HepG2 (cell line): ENCODE data around the gene IL16. TPM values are rescaled to one million over a fixed set of nuclear protein-coding genes. Genes with fewer than 3 reads are reported as not detected.

ENCODE experiments used
- ATAC-seq: fragments of 200-7000 bp; cut with Tn5 transposase; 3 replicates; pipeline ENCODE4 v1.9.1; 2020; ENCODE audit warnings: mild to moderate bottlenecking, moderate library complexity
- BruUV-seq: library from RNA; stranded (reverse); fragments of 400-500 nt; replicated peaks from 2 replicates; lab custom pipeline; 2021; lab: Mats Ljungman, UMichigan
- CTCF ChIA-PET: fragments of 300-600 bp; formaldehyde crosslinking; extraction: SDS; loops from one replicate; lab custom pipeline; 2021; ENCODE audit warnings: low total read pairs, inconsistent platforms, low intra/inter-chr PET ratio; lab: Yijun Ruan, JAX
- POLR2A ChIA-PET: fragments of 350-600 bp; sonication (Branson Sonifier 250); formaldehyde crosslinking; loops from one replicate; lab custom pipeline; 2020; ENCODE audit warnings: antibody characterized with exemption, inconsistent platforms; lab: Yijun Ruan, JAX
- DNase-seq: peaks from one replicate; pipeline ENCODE4 v3.0.0-alpha.2; 2015; ENCODE audit warnings: low spot score
- FAIRE-seq: peaks from 3 replicates; lab custom pipeline; 2011; peaks lifted over from hg19 to GRCh38; lab: Jason Lieb, UNC
- H2AFZ ChIP-seq: one replicate; pipeline ENCODE4 v1.6.1; 2011; ENCODE audit warnings: low read length, inconsistent platforms
- H3K27ac ChIP-seq: fragments of 300-600 bp; 3 replicates; pipeline ENCODE4 v1.8.0; 2011; ENCODE audit warnings: mixed run types, mild to moderate bottlenecking, mixed read lengths, low read length, inconsistent platforms; ENCODE audit not compliant: insufficient read depth; ENCODE audit errors: extremely low read length
- H3K27me3 ChIP-seq, 2 experiments: fragments of 200-600 bp in 1 of 2; 2 replicates in 1 of 2; 3 replicates in 1 of 2; pipeline versions ENCODE4 v1.6.0 to v1.8.0; 2011; ENCODE audit warnings: low read length in 2 of 2, mild to moderate bottlenecking in 2 of 2, moderate library complexity in 2 of 2, inconsistent platforms in 1 of 2; ENCODE audit not compliant: insufficient read depth in 2 of 2, control insufficient read depth in 1 of 2
- H3K36me3 ChIP-seq, 2 experiments: fragments of 200-600 bp in 1 of 2; replicated peaks in 1 of 2; 2 replicates in 1 of 2; 3 replicates in 1 of 2; pipeline versions ENCODE4 v1.5.1 to v1.8.0; 2011; ENCODE audit warnings: low read length in 2 of 2, inconsistent platforms in 1 of 2; ENCODE audit not compliant: insufficient read depth in 2 of 2, control insufficient read depth in 1 of 2
- H3K4me1 ChIP-seq: 2 replicates; pipeline ENCODE4 v1.5.1; 2012; ENCODE audit warnings: low read length, inconsistent platforms; ENCODE audit not compliant: insufficient read depth
- H3K4me2 ChIP-seq: 2 replicates; pipeline ENCODE4 v1.6.0; 2011; ENCODE audit warnings: low read depth, low read length, inconsistent platforms
- H3K4me3 ChIP-seq, 3 experiments: fragments of 200-600 bp in 1 of 3; sonication (generic), shearing (Covaris generic) in 1 of 3; replicated peaks in 1 of 3; 2 replicates each; pipeline ENCODE4 v1.5.1; 2011 to 2016; ENCODE audit warnings: low read length in 3 of 3, inconsistent platforms in 2 of 3, low read depth in 2 of 3, mild to moderate bottlenecking in 2 of 3, control low read depth in 1 of 3, mixed read lengths in 1 of 3; ENCODE audit not compliant: insufficient read depth in 1 of 3
- H3K79me2 ChIP-seq: one replicate; pipeline ENCODE4 v1.6.1; 2011; ENCODE audit warnings: low read length, inconsistent platforms; ENCODE audit not compliant: insufficient read depth
- H3K9ac ChIP-seq: 2 replicates; pipeline ENCODE4 v1.6.0; 2011; ENCODE audit warnings: mild to moderate bottlenecking, low read depth, low read length, inconsistent platforms; ENCODE audit not compliant: insufficient read depth
- H3K9me3 ChIP-seq: 2 replicates; pipeline ENCODE4 v1.5.1; 2012; ENCODE audit warnings: mild to moderate bottlenecking, low read length
- H4K20me1 ChIP-seq: 2 replicates; pipeline ENCODE4 v1.6.0; 2011; ENCODE audit warnings: inconsistent platforms, mild to moderate bottlenecking, low read length, moderate library complexity; ENCODE audit not compliant: insufficient read depth
- ARID2 ChIP-seq: sonication (generic); formaldehyde crosslinking; IDR thresholded peaks from 2 replicates; pipeline ENCODE4 v1.8.1; 2022; ENCODE audit warnings: mild to moderate bottlenecking, missing genetic modification reagents, borderline replicate concordance
- ATM ChIP-seq: fragments of 450-650 bp; IDR thresholded peaks from 2 replicates; pipeline ENCODE4 v1.7.1; 2017; ENCODE audit warnings: mild to moderate bottlenecking, borderline replicate concordance
- BCL3 ChIP-seq: sonication (generic); formaldehyde crosslinking; IDR thresholded peaks from 2 replicates; pipeline ENCODE4 v1.5.1; 2020; ENCODE audit warnings: mild to moderate bottlenecking, missing genetic modification reagents, moderate library complexity
- BHLHE40 ChIP-seq: IDR thresholded peaks from 2 replicates; pipeline ENCODE4 v1.6.1; 2011; ENCODE audit warnings: low read length, improper control_type of control experiment
- CBX2 ChIP-seq, 2 experiments: fragments of 200-600 bp in 1 of 2; sonication (generic); formaldehyde crosslinking in 1 of 2; IDR thresholded peaks; 2 replicates each; pipeline versions ENCODE4 v1.7.0 to v1.8.1; 2018 to 2022; ENCODE audit warnings: low read depth in 2 of 2, low read length in 1 of 2, mild to moderate bottlenecking in 1 of 2, missing genetic modification reagents in 1 of 2
- GATAD1 ChIP-seq: IDR thresholded peaks from 2 replicates; pipeline ENCODE4 v1.6.1; 2016; ENCODE audit warnings: missing genetic modification reagents, missing compliant biosample characterization
- HNF1B ChIP-seq: sonication (generic); formaldehyde crosslinking; IDR thresholded peaks from 2 replicates; pipeline ENCODE4 v1.5.1; 2020; ENCODE audit warnings: mild to moderate bottlenecking, moderate library complexity, missing genetic modification reagents
- PRPF4 ChIP-seq: fragments of 200-400 bp; formaldehyde crosslinking; IDR thresholded peaks from 2 replicates; pipeline ENCODE4 v1.6.1; 2016; ENCODE audit warnings: low read length, low read depth; ENCODE audit not compliant: poor library complexity, severe bottlenecking
- SAFB2 ChIP-seq: sonication (generic); formaldehyde crosslinking; IDR thresholded peaks from 2 replicates; pipeline ENCODE4 v1.5.1; 2020; ENCODE audit warnings: missing genetic modification reagents, low read depth, mild to moderate bottlenecking, borderline replicate concordance
- SETDB1 ChIP-seq: sonication (generic); formaldehyde crosslinking; IDR thresholded peaks from 2 replicates; pipeline ENCODE4 v1.5.1; 2020; ENCODE audit warnings: missing genetic modification reagents, mild to moderate bottlenecking, borderline replicate concordance
- SIX4 ChIP-seq: sonication (generic); formaldehyde crosslinking; IDR thresholded peaks from 2 replicates; pipeline ENCODE4 v1.4.0; 2020; ENCODE audit warnings: missing genetic modification reagents
- SRY ChIP-seq: sonication (generic); formaldehyde crosslinking; IDR thresholded peaks from 2 replicates; pipeline ENCODE4 v1.8.0; 2022; ENCODE audit warnings: mild to moderate bottlenecking, missing genetic modification reagents
- TCF7L2 ChIP-seq: IDR thresholded peaks from 2 replicates; pipeline ENCODE4 v1.6.1; 2011; ENCODE audit warnings: mild to moderate bottlenecking, low read depth, low read length, moderate library complexity
- TFAP4 ChIP-seq: sonication (generic); IDR thresholded peaks from 2 replicates; pipeline ENCODE4 v1.6.1; 2016; ENCODE audit warnings: low read depth, borderline replicate concordance
- TFDP2 ChIP-seq: sonication (generic); formaldehyde crosslinking; IDR thresholded peaks from 2 replicates; pipeline ENCODE4 v1.4.0; 2020; ENCODE audit warnings: missing genetic modification reagents
- ZBTB25 ChIP-seq: IDR thresholded peaks from 2 replicates; pipeline ENCODE4 v1.6.1; 2018; ENCODE audit warnings: missing genetic modification reagents
- ZMYM3 ChIP-seq: sonication (generic); formaldehyde crosslinking; IDR thresholded peaks from 2 replicates; pipeline ENCODE4 v1.5.1; 2020; ENCODE audit warnings: mild to moderate bottlenecking, missing genetic modification reagents
- ZNF367 ChIP-seq: sonication (generic); formaldehyde crosslinking; IDR thresholded peaks from 2 replicates; pipeline ENCODE4 v1.4.0; 2020; ENCODE audit warnings: missing genetic modification reagents, borderline replicate concordance
- ZNF737 ChIP-seq: sonication (generic); formaldehyde crosslinking; IDR thresholded peaks from 2 replicates; pipeline ENCODE4 v1.5.0; 2020; ENCODE audit warnings: missing genetic modification reagents, mild to moderate bottlenecking, borderline replicate concordance
- WGBS: methylation state at CpG from one replicate; pipeline ENCODE4 v1.1.6; 2017; ENCODE audit warnings: low lambda C conversion rate; 5-methylcytosine and 5-hydroxymethylcytosine counted together
- in situ Hi-C: cut with HindIII; loops from 2 replicates; pipeline ENCODE4 v1.10.0; 2017; ENCODE audit warnings: low pct_unique_long_range_greater_than_20kb; ENCODE audit not compliant: extremely low pct_ligation_motif_present
- intact Hi-C: fragments of 100-400 bp; cut with micrococcal nuclease; formaldehyde crosslinking; loops from one replicate; pipeline ENCODE4 v1.10.0; 2022; ENCODE audit not compliant: unreplicated experiment
- polyA plus RNA-seq, 8 experiments: library from polyadenylated mRNA; depleted of rRNA in 3 of 8; stranded (reverse) in 7 of 8; unstranded in 1 of 8; fragments of >200 nt; fragmentation: Illumina TruSeq in 4 of 8; extraction: Trizol in 4 of 8; gene quantifications; 2 replicates each; pipeline versions ENCODE4 v1.2.1 to v1.2.3, GENCODE V29; 2011 to 2016; ENCODE audit warnings: low read depth in 4 of 8, missing spikeins in 1 of 8, mixed read lengths in 1 of 8; ENCODE audit not compliant: insufficient read depth in 1 of 8
- total RNA-seq, 5 experiments: library from RNA; depleted of rRNA; stranded (reverse); fragments of >200 nt; fragmentation: Illumina TruSeq; extraction: Trizol; gene quantifications; 2 replicates each; pipeline ENCODE4 v1.2.3, GENCODE V29; 2016; ENCODE audit warnings: low read depth in 1 of 5

Gene IL16
- total and polyA plus RNA-seq, 2 of the 13 experiments (the other 11 are each of a cell fraction or from before 2014, with no cell fraction given) = 0.03 TPM; not detected in 1

- DNase-seq (no peak), ATAC-seq (no peak), FAIRE-seq (no peak)
- 14% methylated on average over 4 of the region's 4 CpGs for WGBS
- H3K27ac ChIP-seq = no peak overlapping the region
- H4K20me1 ChIP-seq = no peaks in the 10 kb centered on the region
- H3K27me3 ChIP-seq = peaks cover 0 to 13% of the 10 kb centered on the region in 2 experiments; a peak in 2 of 5 replicates
- ChIA-PET POLR2A (no interaction called here), CTCF (no interaction called here)
- no peaks in the 10 kb centered on the region for H3K9me3 ChIP-seq
- intact Hi-C loops (no loop called here), in situ Hi-C loops (no loop called here)
- no peak overlapping the region for H3K4me2 ChIP-seq
- H2AFZ ChIP-seq = no peak overlapping the region
- H3K4me1 ChIP-seq = no peaks in the 10 kb centered on the region
- H3K4me3 ChIP-seq = no peak overlapping the region
- H3K36me3 ChIP-seq = no peaks in the 10 kb centered on the region
- no peaks in the 10 kb centered on the region for H3K79me2 ChIP-seq
- BruUV-seq = no TSS peak
- H3K9ac ChIP-seq = no peak overlapping the region
- TF ChIP-seq ZMYM3 (CRISPR knock-in tag) (no peak), ATM (no peak), ARID2 (CRISPR knock-in tag) (no peak), BHLHE40 (no peak), SIX4 (CRISPR knock-in tag) (no peak), PRPF4 (no peak), CBX2 (IDR thresholded peaks at IDR 0.05; ENCODE audit: low read depth, low read length) (no peak), CBX2 (CRISPR knock-in tag; IDR thresholded peaks at IDR 0.05; ENCODE audit: low read depth) (no peak), SETDB1 (CRISPR knock-in tag) (no peak), ZNF367 (no peak), ZBTB25 (CRISPR knock-in tag) (no peak), BCL3 (no peak), ZNF737 (CRISPR knock-in tag) (no peak), SAFB2 (CRISPR knock-in tag) (no peak), GATAD1 (no peak), TFDP2 (CRISPR knock-in tag) (no peak), TCF7L2 (no peak), SRY (no peak), TFAP4 (no peak), HNF1B (CRISPR knock-in tag) (no peak)
Measured at GRCh38 chr15:81183439-81183775, 13.3 kb upstream of the IL16 start.
